A549 treated with AZD2906 at 1 μM for 4 hours (cell line): ENCODE results near the gene SFXN5. TPM values are rescaled to one million over a fixed set of nuclear protein-coding genes. Genes with fewer than 3 reads are reported as not detected.

Source experiments
- total RNA-seq: library from RNA; stranded (reverse); fragments of 200-300 nt; extraction: Qiagen RNA extraction; gene quantifications from 5 replicates; pipeline ENCODE4 v1.2.3, GENCODE V29; 2022

The SFXN5 gene
- total RNA-seq, result 9.8 to 15.5 TPM (median 11.9 TPM) in 5 replicates

DNA sequence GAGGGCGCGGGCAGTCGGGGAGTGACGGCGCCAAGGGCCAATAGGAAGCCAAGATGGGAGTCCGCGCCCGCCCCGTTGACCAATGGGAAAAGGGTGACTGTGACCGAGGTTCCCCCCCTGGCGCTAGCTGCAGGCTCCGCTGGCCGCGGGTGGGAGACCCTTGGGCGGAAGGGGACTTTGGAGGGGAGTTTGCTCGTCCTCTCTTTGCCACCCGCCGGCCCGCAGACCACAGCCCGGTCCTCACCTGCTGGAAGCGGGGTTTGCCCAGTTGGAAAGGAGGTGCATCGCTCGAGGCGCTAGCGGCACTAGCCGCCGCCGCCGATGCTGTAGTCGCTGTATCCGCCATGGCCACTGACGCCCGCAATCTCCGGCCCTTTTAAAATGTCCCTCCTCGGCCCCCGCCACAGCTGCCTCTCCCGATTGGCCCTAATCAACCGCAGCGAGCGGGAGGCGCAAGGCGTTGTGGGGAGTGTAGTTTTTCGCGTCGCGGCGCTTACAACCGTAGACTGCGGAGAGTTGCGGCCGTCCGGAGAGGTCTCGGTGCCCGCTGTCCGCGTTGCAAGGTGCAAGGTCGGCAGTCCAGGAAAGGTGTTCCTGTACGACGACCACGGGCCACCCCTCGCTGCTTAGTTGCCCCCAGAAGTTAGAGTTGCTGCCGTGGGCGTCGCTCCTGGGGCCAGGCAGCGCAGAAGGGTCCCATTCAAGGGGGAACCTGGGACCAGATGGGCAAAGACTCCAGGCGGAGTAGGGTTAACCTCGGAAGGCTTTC lies at the start of gene SFXN5:
SFXN5 (minus strand) TSS at position 353 of the 769 bp plus-strand sequence; CDS start at position 346, 7 bp downstream.

GRCh38 chr2:73112913-73113854 lies 41.7 kb upstream of the SFXN5 start, which contains the start of gene RAB11FIP5:
TSS of gene RAB11FIP5 (minus strand) at chr2:73112948. CDS start at chr2:73112777, 171 bp downstream.

DNA sequence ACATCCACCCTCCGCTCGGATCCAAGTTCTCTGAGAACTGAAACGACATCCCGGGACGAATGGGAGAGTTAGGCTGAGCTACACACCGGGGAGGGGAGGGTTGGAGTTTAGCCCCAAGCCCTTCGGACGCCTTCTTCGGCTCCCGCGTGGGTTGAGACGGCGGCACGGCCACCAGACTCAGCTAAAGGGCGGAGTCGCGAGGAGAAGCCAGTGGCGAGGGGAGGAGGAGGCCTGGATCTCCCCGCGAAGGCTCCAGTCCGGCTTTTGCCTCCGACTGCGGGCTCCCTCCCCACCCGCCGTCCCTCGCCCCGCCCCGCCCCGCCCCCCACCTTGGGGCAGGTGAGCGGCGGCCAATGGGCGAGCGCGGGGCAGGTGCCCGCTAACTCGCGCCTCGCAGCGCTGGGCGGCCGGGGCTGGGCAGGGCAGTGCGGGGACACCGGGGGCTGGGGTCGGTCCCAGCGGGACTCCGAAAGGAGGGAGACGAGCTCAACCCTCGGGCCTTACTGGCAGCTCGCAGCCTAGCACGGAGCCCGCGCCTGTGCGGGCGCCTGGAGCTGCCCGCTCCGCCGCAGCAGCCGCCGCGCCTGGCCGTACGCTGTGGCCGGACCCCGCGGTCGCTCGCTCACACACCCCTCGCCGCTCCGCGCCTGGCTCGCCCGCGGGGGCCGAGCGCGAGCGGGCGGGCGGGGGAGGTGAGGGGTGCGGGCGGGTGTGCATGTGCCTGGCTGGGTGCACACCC lies 154.2 kb downstream of the SFXN5 start, which contains the start of gene EMX1:
EMX1 (plus strand) TSS at position 382 of the 739 bp plus-strand sequence; CDS start at position 716, 334 bp downstream.

Other genes starting within 250 kb of the SFXN5 start
- gene EXOC6B, start 245.7 kb downstream of the SFXN5 start, total RNA-seq, result 6.3 to 8.8 TPM (median 7.5 TPM) in 5 replicates
- gene SPR, start 184.3 kb downstream of the SFXN5 start, total RNA-seq, result 90.8 to 137 TPM (median 128 TPM) in 5 replicates
- 0.14 to 0.20 TPM (median 0.18 TPM) in 4 of 5 replicates, not detected in the other for gene EMX1, start 154.2 kb downstream of the SFXN5 start, total RNA-seq
- gene RAB11FIP5, start 41.2 kb upstream of the SFXN5 start, total RNA-seq, result 31.9 to 35.0 TPM (median 33.3 TPM) in 5 replicates
- gene NOTO, start 130.9 kb upstream of the SFXN5 start, total RNA-seq, result 0.02 to 0.03 TPM in 2 of 5 replicates, not detected in the others
- gene SMYD5, start 142.5 kb upstream of the SFXN5 start, total RNA-seq, result 49.3 to 56.8 TPM (median 54.0 TPM) in 5 replicates
- 18.4 to 26.9 TPM (median 26.1 TPM) in 5 replicates for gene PRADC1, start 161.5 kb upstream of the SFXN5 start, total RNA-seq
- gene CCT7, start 162.6 kb upstream of the SFXN5 start, total RNA-seq, result 542 to 951 TPM (median 575 TPM) in 5 replicates
- gene FBXO41, start 212.8 kb upstream of the SFXN5 start, total RNA-seq, result 4.4 to 5.3 TPM (median 4.7 TPM) in 5 replicates
- 0.19 to 0.32 TPM (median 0.25 TPM) in 5 replicates for gene EGR4, start 221.8 kb upstream of the SFXN5 start, total RNA-seq